Testis (tissue), 3 donors: ENCODE measurements around the gene LIMS2. TPM values are rescaled to one million over a fixed set of nuclear protein-coding genes. Genes with fewer than 3 reads are reported as not detected.

ENCODE experiments used
- DNase-seq: peaks from one replicate; pipeline ENCODE4 v3.0.0-alpha.2; 2019
- H3K27ac ChIP-seq, 2 donors: fragments of 200-600 bp; sonication (generic); one replicate each; pipeline ENCODE4 v1.5.1; 2019
- H3K27me3 ChIP-seq: fragments of 200-600 bp; sonication (generic); one replicate; pipeline ENCODE4 v1.5.1; 2019
- H3K36me3 ChIP-seq: fragments of 200-600 bp; sonication (generic); one replicate; pipeline ENCODE4 v1.5.1; 2017; ENCODE audit warnings: low read depth; ENCODE audit errors: missing control alignments
- H3K4me1 ChIP-seq: fragments of 200-600 bp; sonication (generic); one replicate; pipeline ENCODE4 v1.5.1; 2019
- H3K4me3 ChIP-seq, 2 donors: fragments of 200-600 bp; sonication (generic); one replicate each; pipeline ENCODE4 v1.5.1; 2017 to 2019
- H3K9me3 ChIP-seq: fragments of 200-600 bp; sonication (generic); one replicate; pipeline ENCODE4 v1.5.1; 2017
- CTCF ChIP-seq, 3 experiments: fragments of 450-650 bp in 2 of 3; fragments of 200-600 bp in 1 of 3; sonication (generic) in 1 of 3; IDR thresholded peaks; one replicate each; pipeline ENCODE4 v1.5.1; 2016 to 2019; ENCODE audit warnings: antibody characterized with exemption in 3 of 3, mild to moderate bottlenecking in 2 of 3, moderate library complexity in 1 of 3
- POLR2A ChIP-seq: fragments of 450-650 bp; IDR thresholded peaks from one replicate; pipeline ENCODE4 v1.6.1; 2017; ENCODE audit warnings: antibody characterized with exemption, mild to moderate bottlenecking, moderate library complexity
- WGBS, 2 donors: methylation state at CpG; one replicate each; pipeline ENCODE4 v1.1.5; 2018; 5-methylcytosine and 5-hydroxymethylcytosine counted together
- intact Hi-C: fragments of 100-400 bp; cut with DNase I; formaldehyde crosslinking; loops from one replicate; pipeline ENCODE4 v1.15.1; 2023; ENCODE audit warnings: low total_unique reads
- polyA plus RNA-seq: library from polyadenylated mRNA; stranded (reverse); fragments of 350-450 nt; fragmentation: Illumina TruSeq; extraction: RNeasy Lipid Tissue Mini Kit (QIAGEN cat#74804); gene quantifications from one replicate; pipeline ENCODE4 v1.2.3, GENCODE V29; 2014; ENCODE audit warnings: low read depth, low replicate concordance; ENCODE audit not compliant: insufficient read depth
- total RNA-seq, 2 donors: library from RNA; depleted of rRNA; stranded (reverse); fragments of >200 nt; gene quantifications; one replicate each; pipeline ENCODE4 v1.2.3, GENCODE V29; 2016

LIMS2 gene
- total and polyA plus RNA-seq, 3 donors from 2014 or later, result 19.0 to 23.6 (median 19.3) TPM

DNA sequence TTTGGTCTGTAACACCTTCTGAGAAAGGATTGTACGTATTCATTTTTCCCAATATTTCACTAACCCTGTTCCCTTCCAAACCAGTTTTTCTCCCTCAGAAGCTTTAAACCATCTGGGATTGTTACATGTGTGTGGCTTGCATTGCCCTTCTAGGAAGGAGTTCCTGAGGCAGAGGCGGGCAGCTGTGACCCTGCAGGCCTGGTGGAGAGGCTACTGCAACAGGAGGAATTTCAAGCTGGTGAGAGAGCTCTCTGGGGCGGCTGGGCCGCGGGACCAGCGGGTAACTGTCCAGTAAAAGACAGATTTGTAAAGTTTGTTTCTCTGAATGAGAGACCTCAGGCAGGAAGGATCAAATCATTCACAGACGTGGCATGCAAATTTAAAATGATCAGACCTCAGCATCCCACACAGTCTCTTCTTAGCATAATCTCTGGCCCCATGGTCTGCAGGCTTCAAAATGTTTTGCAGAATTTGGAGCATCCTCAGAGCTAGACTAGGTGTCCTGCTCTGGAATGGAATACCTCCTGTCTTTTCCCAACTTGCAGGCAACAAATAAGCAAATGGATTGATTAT is 69.6 kb downstream of the LIMS2 start:
- intact Hi-C loops, result no loop called here
- H3K27me3 ChIP-seq, result no peaks in the 10 kb centered on the region
- H3K4me3 ChIP-seq, result no peak overlapping the region
- no peaks in the 10 kb centered on the region for H3K9me3 ChIP-seq
- no peak overlapping the region for H3K27ac ChIP-seq
- DNase-seq, result no peak
- H3K36me3 ChIP-seq, result no peaks in the 10 kb centered on the region
- 91 to 92% methylated on average over 7 of the region's 7 CpGs for WGBS, 2 donors
- H3K4me1 ChIP-seq, result no peaks in the 10 kb centered on the region
- TF ChIP-seq POLR2A, result no peak
- no peak for TF ChIP-seq CTCF (IDR thresholded peaks at IDR 0.05)

DNA sequence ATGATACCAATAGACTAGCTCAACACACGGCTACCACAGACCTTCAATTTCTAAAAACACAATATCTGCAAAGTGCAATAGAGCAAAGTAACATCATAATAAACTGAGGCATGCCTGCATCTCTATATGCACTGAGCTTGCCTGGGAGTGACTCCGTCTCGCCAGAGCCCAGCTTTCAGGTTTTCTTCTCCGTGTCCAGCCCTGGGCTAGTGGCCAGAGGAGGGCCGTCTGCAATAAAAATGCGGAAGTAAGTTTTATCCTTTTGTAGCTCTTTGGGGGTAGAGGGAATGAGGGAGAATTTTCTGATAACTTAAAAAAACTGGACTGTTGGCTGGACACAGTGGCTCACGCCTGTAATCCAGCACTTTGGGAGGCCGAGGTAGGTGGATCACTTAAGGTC is 70.3 kb downstream of the LIMS2 start:
- no peak overlapping the region for H3K27ac ChIP-seq
- H3K27me3 ChIP-seq, result no peaks in the 10 kb centered on the region
- no peaks in the 10 kb centered on the region for H3K9me3 ChIP-seq
- no peak overlapping the region for H3K4me3 ChIP-seq
- DNase-seq, result no peak
- no peak for TF ChIP-seq POLR2A
- no peak for TF ChIP-seq CTCF (IDR thresholded peaks at IDR 0.05)
- intact Hi-C loops, result no loop called here
- no peaks in the 10 kb centered on the region for H3K4me1 ChIP-seq
- WGBS, 2 donors, result 78 to 81% methylated on average over 8 of the region's 8 CpGs
- H3K36me3 ChIP-seq, result no peaks in the 10 kb centered on the region

GRCh38 chr2:127599211-127599610 is 76.1 kb downstream of the LIMS2 start:
- no peaks in the 10 kb centered on the region for H3K9me3 ChIP-seq
- no peaks in the 10 kb centered on the region for H3K27me3 ChIP-seq
- TF ChIP-seq POLR2A (no peak), CTCF (IDR thresholded peaks at IDR 0.05) (no peak)
- no peak overlapping the region for H3K4me3 ChIP-seq
- whole genome bisulfite sequencing, 2 donors, result 79 to 84% methylated on average over 3 of the region's 3 CpGs
- no peaks in the 10 kb centered on the region for H3K4me1 ChIP-seq
- H3K36me3 ChIP-seq, result no peaks in the 10 kb centered on the region
- H3K27ac ChIP-seq, result no peak overlapping the region
- DNase-seq, result no peak
- intact Hi-C loops, result no loop called here

GRCh38 chr2:127598711-127599110 is 76.6 kb downstream of the LIMS2 start:
- 90% methylated on average over 3 of the region's 3 CpGs for WGBS, 2 donors
- Histone ChIP-seq H3K9me3 (no peaks in the 10 kb centered on the region), H3K27me3 (no peaks in the 10 kb centered on the region), H3K4me1 (no peaks in the 10 kb centered on the region), H3K27ac (no peak overlapping the region), H3K4me3 (no peak overlapping the region), H3K36me3 (no peaks in the 10 kb centered on the region)
- no peak for DNase-seq
- no peak for TF ChIP-seq POLR2A
- no peak for TF ChIP-seq CTCF (IDR thresholded peaks at IDR 0.05)
- intact Hi-C loops, result no loop called here

DNA sequence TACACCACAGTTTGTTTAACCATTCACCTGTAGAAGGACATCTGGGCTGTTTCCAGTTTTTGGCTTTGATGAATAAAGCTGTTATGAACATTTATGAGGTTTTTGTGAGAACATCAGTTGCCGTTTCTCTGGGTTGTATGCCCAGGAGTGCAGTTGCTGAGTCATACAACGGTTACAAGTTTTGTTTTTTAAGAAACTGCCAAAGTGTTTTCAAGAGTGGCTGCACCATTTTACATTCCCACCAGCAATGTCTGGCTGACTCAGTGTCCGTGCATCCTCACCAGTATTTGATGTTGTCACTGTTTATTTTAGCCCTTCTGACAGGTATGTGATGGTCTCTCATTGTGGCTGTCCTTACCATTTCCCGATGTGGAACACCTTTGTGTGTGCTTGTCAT is 77.3 kb downstream of the LIMS2 start:
- intact Hi-C loops, result no loop called here
- Histone ChIP-seq H3K4me1 (no peaks in the 10 kb centered on the region), H3K9me3 (no peaks in the 10 kb centered on the region), H3K27me3 (no peaks in the 10 kb centered on the region), H3K36me3 (no peaks in the 10 kb centered on the region), H3K4me3 (no peak overlapping the region), H3K27ac (no peak overlapping the region)
- DNase-seq, result no peak
- 84 to 93% methylated on average over 4 of the region's 4 CpGs for WGBS, 2 donors
- no peak for TF ChIP-seq POLR2A
- no peak for TF ChIP-seq CTCF (IDR thresholded peaks at IDR 0.05)
